H1 (cell line): ENCODE measurements around the gene ALKBH3. TPM values are rescaled to one million over a fixed set of nuclear protein-coding genes. Genes with fewer than 3 reads are reported as not detected.

Source experiments
- CTCF ChIA-PET: fragments of 300-600 bp; sonication (Branson Sonifier 250); formaldehyde crosslinking; loops from one replicate; lab custom pipeline; 2021; ENCODE audit not compliant: partially characterized antibody; lab: Charles Lee
- POLR2A ChIA-PET: fragments of 300-600 bp; sonication (Branson Sonifier 250); formaldehyde crosslinking; loops from one replicate; lab custom pipeline; 2021; ENCODE audit warnings: inconsistent platforms; ENCODE audit not compliant: partially characterized antibody; lab: Charles Lee
- DNase-seq, 2 experiments: peaks; one replicate each; pipeline versions ENCODE4 v3.0.0 to v3.0.0-alpha.2; 2010 to 2022; ENCODE audit warnings: low spot score in 2 of 2, low read depth in 1 of 2, mixed read lengths in 1 of 2
- FAIRE-seq: peaks from 2 replicates; lab custom pipeline; 2011; peaks lifted over from hg19 to GRCh38; lab: Jason Lieb, UNC
- H2AFZ ChIP-seq: 2 replicates; pipeline ENCODE4 v1.8.1; 2012; ENCODE audit warnings: low read length, inconsistent platforms
- H2AK5ac ChIP-seq: 2 replicates; pipeline ENCODE4 v1.6.1; 2013; ENCODE audit warnings: low read depth, low read length
- H2BK120ac ChIP-seq: replicated peaks from 2 replicates; pipeline ENCODE3; 2013; ENCODE audit warnings: low read depth, low read length, inconsistent platforms
- H2BK12ac ChIP-seq: 2 replicates; pipeline ENCODE4 v1.6.1; 2013; ENCODE audit warnings: low read depth, low read length
- H2BK15ac ChIP-seq: 2 replicates; pipeline ENCODE4 v1.6.1; 2013; ENCODE audit warnings: low read length
- H2BK20ac ChIP-seq: 2 replicates; pipeline ENCODE4 v1.6.1; 2013; ENCODE audit warnings: low read length
- H2BK5ac ChIP-seq: 2 replicates; pipeline ENCODE4 v1.6.1; 2013; ENCODE audit warnings: low read depth, low read length
- H3K14ac ChIP-seq: 2 replicates; pipeline ENCODE4 v1.6.1; 2013; ENCODE audit warnings: inconsistent platforms; ENCODE audit not compliant: insufficient read length
- H3K18ac ChIP-seq: 2 replicates; pipeline ENCODE4 v1.6.1; 2013; ENCODE audit warnings: low read length; ENCODE audit errors: extremely low read depth
- H3K23ac ChIP-seq: 2 replicates; pipeline ENCODE4 v1.6.1; 2013; ENCODE audit warnings: inconsistent platforms; ENCODE audit not compliant: insufficient read length
- H3K23me2 ChIP-seq: 2 replicates; pipeline ENCODE4 v1.6.1; 2013; ENCODE audit warnings: low read depth, low read length
- H3K27ac ChIP-seq: 2 replicates; pipeline ENCODE4 v1.6.1; 2011; ENCODE audit warnings: low read depth, low read length, inconsistent platforms
- H3K27me3 ChIP-seq, 4 experiments: replicated peaks in 1 of 4; 1 replicate in 1 of 4; 2 replicates in 3 of 4; pipeline versions ENCODE4 v1.6.1 to v1.8.1; 2011 to 2013; ENCODE audit warnings: low read length in 3 of 4, mild to moderate bottlenecking in 3 of 4, inconsistent platforms in 2 of 4, mixed read lengths in 2 of 4, moderate library complexity in 1 of 4; ENCODE audit not compliant: control insufficient read depth in 3 of 4, insufficient read depth in 3 of 4; ENCODE audit errors: extremely low read depth in 1 of 4
- H3K36me3 ChIP-seq, 4 experiments: 2 replicates each; pipeline versions ENCODE4 v1.6.1 to v1.8.1; 2011 to 2013; ENCODE audit warnings: mild to moderate bottlenecking in 4 of 4, low read length in 3 of 4, moderate library complexity in 2 of 4, control low read depth in 1 of 4, inconsistent platforms in 1 of 4; ENCODE audit not compliant: insufficient read depth in 4 of 4, control insufficient read depth in 2 of 4
- H3K4ac ChIP-seq: replicated peaks from 2 replicates; pipeline ENCODE3; 2013; ENCODE audit warnings: low read length, low read depth, mixed read lengths, inconsistent platforms; ENCODE audit not compliant: insufficient read length
- H3K4me1 ChIP-seq, 4 experiments: replicated peaks in 1 of 4; 1 replicate in 1 of 4; 2 replicates in 3 of 4; pipeline versions ENCODE4 v1.6.1 to v1.8.1; 2011 to 2013; ENCODE audit warnings: low read length in 3 of 4, inconsistent platforms in 2 of 4, mixed read lengths in 1 of 4; ENCODE audit not compliant: insufficient read depth in 4 of 4, control insufficient read depth in 3 of 4
- H3K4me2 ChIP-seq, 2 experiments: 2 replicates each; pipeline versions ENCODE4 v1.6.1 to v1.8.1; 2011 to 2013; ENCODE audit warnings: low read depth in 2 of 2, low read length in 2 of 2, control low read depth in 1 of 2, inconsistent platforms in 1 of 2, mild to moderate bottlenecking in 1 of 2; ENCODE audit not compliant: insufficient read depth in 1 of 2
- H3K4me3 ChIP-seq, 4 experiments: fragments of 200-600, 300-600 bp in 1 of 4; sonication (generic), shearing (Covaris generic), sonication (Bioruptor Twin) in 1 of 4; 2 replicates each; pipeline versions ENCODE4 v1.5.1 to v1.8.1; 2011 to 2016; ENCODE audit warnings: low read length in 4 of 4, low read depth in 3 of 4, control low read depth in 2 of 4, inconsistent platforms in 2 of 4, mild to moderate bottlenecking in 2 of 4, mixed read lengths in 1 of 4, moderate library complexity in 1 of 4; ENCODE audit not compliant: insufficient read depth in 2 of 4; ENCODE audit errors: extremely low read depth in 1 of 4
- H3K56ac ChIP-seq: replicated peaks from 2 replicates; pipeline ENCODE3; 2013; ENCODE audit warnings: low read depth, mild to moderate bottlenecking, mixed read lengths, low read length, inconsistent platforms; ENCODE audit not compliant: insufficient read length
- H3K79me1 ChIP-seq: 2 replicates; pipeline ENCODE4 v1.6.1; 2013; ENCODE audit warnings: low read depth, low read length, control low read depth
- H3K79me2 ChIP-seq, 2 experiments: 2 replicates each; pipeline versions ENCODE4 v1.6.1 to v1.8.1; 2012 to 2013; ENCODE audit warnings: low read length in 2 of 2, mild to moderate bottlenecking in 2 of 2, inconsistent platforms in 1 of 2; ENCODE audit not compliant: insufficient read depth in 2 of 2, control insufficient read depth in 1 of 2
- H3K9ac ChIP-seq, 4 experiments: replicated peaks in 1 of 4; 1 replicate in 1 of 4; 2 replicates in 3 of 4; pipeline versions ENCODE4 v1.6.1 to v1.8.1; 2011 to 2013; ENCODE audit warnings: low read depth in 3 of 4, low read length in 3 of 4, control low read depth in 2 of 4, mild to moderate bottlenecking in 2 of 4, moderate library complexity in 2 of 4, inconsistent platforms in 1 of 4; ENCODE audit errors: extremely low read depth in 1 of 4
- H3K9me3 ChIP-seq, 2 experiments: 2 replicates each; pipeline versions ENCODE4 v1.6.1 to v1.8.1; 2012 to 2013; ENCODE audit warnings: mild to moderate bottlenecking in 2 of 2, moderate library complexity in 2 of 2, control low read depth in 1 of 2, inconsistent platforms in 1 of 2, low read depth in 1 of 2, low read length in 1 of 2, mixed read lengths in 1 of 2; ENCODE audit not compliant: insufficient read depth in 2 of 2
- H4K20me1 ChIP-seq, 2 experiments: replicated peaks in 1 of 2; 2 replicates each; pipeline versions ENCODE3 to v1.8.1; 2011 to 2013; ENCODE audit warnings: inconsistent platforms in 2 of 2, low read length in 2 of 2, mild to moderate bottlenecking in 1 of 2; ENCODE audit not compliant: insufficient read depth in 2 of 2, control insufficient read depth in 1 of 2
- H4K5ac ChIP-seq: 2 replicates; pipeline ENCODE4 v1.6.1; 2013; ENCODE audit warnings: low read length, low read depth, mixed read lengths, inconsistent platforms; ENCODE audit not compliant: insufficient read length
- H4K8ac ChIP-seq: 2 replicates; pipeline ENCODE4 v1.8.0; 2013; ENCODE audit warnings: mild to moderate bottlenecking, moderate library complexity, low read length, inconsistent platforms; ENCODE audit not compliant: insufficient read depth; ENCODE audit errors: extremely low read depth
- H4K91ac ChIP-seq: replicated peaks from 2 replicates; pipeline ENCODE3; 2013; ENCODE audit warnings: low read length, mixed read lengths, inconsistent platforms; ENCODE audit not compliant: insufficient read length
- BCL11A ChIP-seq, 2 experiments: IDR thresholded peaks; one replicate each; pipeline ENCODE4 v1.6.1; 2011; ENCODE audit warnings: low read depth in 2 of 2, low read length in 2 of 2, mild to moderate bottlenecking in 2 of 2
- CBX8 ChIP-seq: fragments of 300-800, 300-1000 bp; sonication (generic); IDR thresholded peaks from 2 replicates; pipeline ENCODE4 v1.7.1; 2016; ENCODE audit warnings: low read depth, low read length, borderline replicate concordance
- CREB1 ChIP-seq: IDR thresholded peaks from 2 replicates; pipeline ENCODE4 v1.6.1; 2012; ENCODE audit warnings: inconsistent platforms
- CTCF ChIP-seq, 3 experiments: IDR thresholded peaks; 1 replicate in 2 of 3; 2 replicates in 1 of 3; pipeline versions ENCODE4 v1.5.1 to v1.6.1; 2011; ENCODE audit warnings: low read length in 3 of 3, mild to moderate bottlenecking in 3 of 3, inconsistent platforms in 2 of 3, low read depth in 1 of 3, moderate library complexity in 1 of 3; ENCODE audit not compliant: insufficient read depth in 1 of 3; ENCODE audit errors: control extremely low read depth in 1 of 3
- JUN ChIP-seq: IDR thresholded peaks from 2 replicates; pipeline ENCODE4 v1.6.1; 2011; ENCODE audit warnings: low read depth, mild to moderate bottlenecking, improper control_type of control experiment, low read length
- POLR2A ChIP-seq, 2 experiments: IDR thresholded peaks; 1 replicate in 1 of 2; 2 replicates in 1 of 2; pipeline ENCODE4 v1.6.1; 2011; ENCODE audit warnings: low read depth in 2 of 2, low read length in 2 of 2, mild to moderate bottlenecking in 2 of 2; ENCODE audit errors: control extremely low read depth in 1 of 2
- SAP30 ChIP-seq: fragments of 300-600 bp; sonication (generic); IDR thresholded peaks from 2 replicates; pipeline ENCODE4 v1.7.1; 2012; ENCODE audit warnings: low read length, moderate library complexity, mild to moderate bottlenecking, inconsistent platforms; ENCODE audit not compliant: insufficient read depth, insufficient replicate concordance
- SIRT6 ChIP-seq: IDR thresholded peaks from one replicate; pipeline ENCODE4 v1.7.1; 2012; ENCODE audit warnings: low read length, inconsistent platforms
- SIX5 ChIP-seq: IDR thresholded peaks from 2 replicates; pipeline ENCODE4 v1.6.1; 2011; ENCODE audit warnings: mild to moderate bottlenecking, low read depth, low read length
- WGBS, 2 experiments: shearing (Covaris generic) in 1 of 2; methylation state at CpG; one replicate each; pipeline versions ENCODE4 v1.1.6 to v1.1.7; 2013 to 2015; ENCODE audit warnings: low lambda C conversion rate in 2 of 2, mixed read lengths in 2 of 2, inconsistent platforms in 1 of 2, low coverage in 1 of 2, missing lambda C conversion rate in 1 of 2; ENCODE audit not compliant: insufficient replicate concordance in 2 of 2, insufficient coverage in 1 of 2, insufficient read length in 1 of 2; ENCODE audit errors: extremely low coverage in 1 of 2, missing lambda C conversion rate in 1 of 2; 5-methylcytosine and 5-hydroxymethylcytosine counted together
- polyA plus RNA-seq, 7 experiments: library from polyadenylated mRNA; depleted of rRNA in 3 of 7; stranded (reverse) in 5 of 7; unstranded in 2 of 7; fragments of >200 nt in 5 of 7; fragments of 200-250 nt in 2 of 7; gene quantifications; 1 replicate in 5 of 7; 2 replicates in 1 of 7; 4 replicates in 1 of 7; pipeline versions ENCODE4 v1.2.1 to v1.2.3, GENCODE V29; 2011 to 2013; ENCODE audit warnings: missing spikeins in 2 of 7, mixed read lengths in 2 of 7
- total RNA-seq: library from RNA; stranded (reverse); fragmentation: NEBNext Ultra II Directional; extraction: Animal tissue kit (Norgen Biotek cat#: 25700); gene quantifications from 2 replicates; pipeline ENCODE4 v1.2.1, GENCODE V29; 2021

ALKBH3 gene
- total and polyA plus RNA-seq, 2 of the 8 experiments (the other 6 are each of a cell fraction or from before 2014, with no cell fraction given), result 10.5 to 11.4 TPM

GRCh38 chr11:43895601-43896000 lies 15.0 kb downstream of the ALKBH3 start:
- no peak for DNase-seq
- TF ChIP-seq CTCF (IDR thresholded peaks at IDR 0.05; ENCODE audit: control extremely low read depth in 1 of 3, insufficient read depth in 1 of 3, low read depth in 1 of 3, low read length in 3 of 3) (no peak), CBX8 (no peak), POLR2A (IDR thresholded peaks at IDR 0.05; ENCODE audit: control extremely low read depth in 1 of 2, low read depth in 2 of 2, low read length in 2 of 2) (no peak), BCL11A (IDR thresholded peaks at IDR 0.05; ENCODE audit: low read depth in 2 of 2, low read length in 2 of 2) (no peak), CREB1 (no peak), SIRT6 (no peak), JUN (no peak), SIX5 (no peak), SAP30 (no peak)

More at GRCh38 chr11:43895601-43896000, 15.0 kb downstream of the ALKBH3 start:
- Histone ChIP-seq H2BK5ac (no peak overlapping the region), H2BK20ac (no peak overlapping the region), H4K20me1 (no peaks in the 10 kb centered on the region), H4K91ac (no peak overlapping the region), H3K4me2 (no peak overlapping the region), H3K23ac (no peak overlapping the region), H3K4me3 (no peak overlapping the region), H3K18ac (no peak overlapping the region), H2AFZ (no peak overlapping the region), H3K23me2 (no peaks in the 10 kb centered on the region), H3K14ac (no peak overlapping the region), H3K9me3 (peaks cover 0 to 3% of the 10 kb centered on the region in 2 experiments; a peak in 1 of 4 replicates), H2BK12ac (no peak overlapping the region), H2BK15ac (no peak overlapping the region), H3K79me2 (no peaks in the 10 kb centered on the region), H3K4me1 (no peaks in the 10 kb centered on the region), H2AK5ac (no peak overlapping the region), H3K9ac (no peak overlapping the region), H3K56ac (no peak overlapping the region), H2BK120ac (no peak overlapping the region), H3K27me3 (no peaks in the 10 kb centered on the region), H4K5ac (no peak overlapping the region), H3K27ac (no peak overlapping the region), H3K36me3 (peaks cover 0 to 15% (median 2%) of the 10 kb centered on the region in 4 experiments; a peak in 4 of 8 replicates), H3K79me1 (no peaks in the 10 kb centered on the region), H4K8ac (no peak overlapping the region), H3K4ac (no peak overlapping the region)
- WGBS, 2 experiments, result 90% methylated on average over 2 of the region's 2 CpGs; no CpG with 5 or more reads in 1 of the 2 experiments
- POLR2A ChIA-PET, result no interaction called here
- FAIRE-seq, result no peak
- CTCF ChIA-PET, result interaction anchor here (2.4 kb wide), 1 partner anchor 142 kb away, joined by 7 read pairs; no protein-coding TSS in a partner anchor
